Neural cell (in vitro differentiated cells): ENCODE measurements around the gene PDCD1LG2.

Experiments
- EP300 ChIP-seq: fragments of 450-650 bp; conservative IDR thresholded peaks from 2 replicates; pipeline ENCODE4 v1.6.1; 2014; ENCODE audit warnings: antibody characterized with exemption, mild to moderate bottlenecking, moderate library complexity; ENCODE audit not compliant: poor library complexity, severe bottlenecking
- POLR2AphosphoS5 ChIP-seq: IDR thresholded peaks from 2 replicates; pipeline ENCODE4 v1.6.1; 2012
- TF ChIP-seq, protein P1 (sequence below): fragments of 450-650 bp; IDR thresholded peaks from 2 replicates; pipeline ENCODE4 v1.5.1; 2014; ENCODE audit warnings: antibody characterized with exemption, mild to moderate bottlenecking, moderate library complexity; ENCODE audit not compliant: poor library complexity, severe bottlenecking

DNA sequence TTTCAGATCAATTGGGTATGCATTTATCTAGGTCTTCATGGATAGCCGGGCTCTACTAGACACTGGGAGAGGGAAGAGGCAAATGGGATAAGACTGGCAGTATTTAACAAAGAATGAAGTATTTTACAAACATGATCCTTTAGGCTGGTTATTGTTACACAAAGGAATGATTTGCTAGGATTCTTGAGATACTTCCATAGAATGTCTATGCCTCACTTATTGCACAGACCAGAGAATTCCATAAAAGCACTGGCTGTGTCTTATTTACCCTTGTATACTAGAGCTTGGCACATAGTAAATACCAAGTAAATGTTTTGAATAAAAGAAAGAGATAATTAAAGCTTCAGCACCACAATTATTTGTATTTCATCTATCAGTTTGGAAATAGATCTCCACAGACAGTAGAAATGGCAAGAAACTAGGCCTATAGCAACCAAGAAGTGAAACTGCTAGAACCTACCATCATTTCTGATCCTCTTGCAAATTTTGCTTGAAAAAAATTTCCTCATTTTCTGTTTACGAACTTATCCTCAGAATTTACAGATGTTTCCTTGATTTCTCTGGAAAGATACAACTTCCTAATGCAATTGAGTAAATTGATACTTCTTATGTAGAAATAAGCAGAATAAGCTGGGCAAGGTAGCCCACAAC lies 3.8 kb downstream of the PDCD1LG2 start:
- no peak for TF ChIP-seq POLR2AphosphoS5
- TF ChIP-seq, protein P1, sequence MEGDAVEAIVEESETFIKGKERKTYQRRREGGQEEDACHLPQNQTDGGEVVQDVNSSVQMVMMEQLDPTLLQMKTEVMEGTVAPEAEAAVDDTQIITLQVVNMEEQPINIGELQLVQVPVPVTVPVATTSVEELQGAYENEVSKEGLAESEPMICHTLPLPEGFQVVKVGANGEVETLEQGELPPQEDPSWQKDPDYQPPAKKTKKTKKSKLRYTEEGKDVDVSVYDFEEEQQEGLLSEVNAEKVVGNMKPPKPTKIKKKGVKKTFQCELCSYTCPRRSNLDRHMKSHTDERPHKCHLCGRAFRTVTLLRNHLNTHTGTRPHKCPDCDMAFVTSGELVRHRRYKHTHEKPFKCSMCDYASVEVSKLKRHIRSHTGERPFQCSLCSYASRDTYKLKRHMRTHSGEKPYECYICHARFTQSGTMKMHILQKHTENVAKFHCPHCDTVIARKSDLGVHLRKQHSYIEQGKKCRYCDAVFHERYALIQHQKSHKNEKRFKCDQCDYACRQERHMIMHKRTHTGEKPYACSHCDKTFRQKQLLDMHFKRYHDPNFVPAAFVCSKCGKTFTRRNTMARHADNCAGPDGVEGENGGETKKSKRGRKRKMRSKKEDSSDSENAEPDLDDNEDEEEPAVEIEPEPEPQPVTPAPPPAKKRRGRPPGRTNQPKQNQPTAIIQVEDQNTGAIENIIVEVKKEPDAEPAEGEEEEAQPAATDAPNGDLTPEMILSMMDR: no peak
- no peak for TF ChIP-seq EP300
